GM19397 (cell line): ENCODE data around the gene SOST.
"Not testable (repeated sequence)": the region's sequence is repeated elsewhere in the genome, so short reads cannot be mapped to it uniquely, and the experiment has no call there.

ENCODE experiments used
- ATAC-seq: cut with Tn5 transposase; IDR thresholded peaks from one replicate; pipeline ENCODE4 v1.9.1; 2021; ENCODE audit warnings: mild to moderate bottlenecking, moderate library complexity; ENCODE audit not compliant: unreplicated experiment

SOST gene

DNA sequence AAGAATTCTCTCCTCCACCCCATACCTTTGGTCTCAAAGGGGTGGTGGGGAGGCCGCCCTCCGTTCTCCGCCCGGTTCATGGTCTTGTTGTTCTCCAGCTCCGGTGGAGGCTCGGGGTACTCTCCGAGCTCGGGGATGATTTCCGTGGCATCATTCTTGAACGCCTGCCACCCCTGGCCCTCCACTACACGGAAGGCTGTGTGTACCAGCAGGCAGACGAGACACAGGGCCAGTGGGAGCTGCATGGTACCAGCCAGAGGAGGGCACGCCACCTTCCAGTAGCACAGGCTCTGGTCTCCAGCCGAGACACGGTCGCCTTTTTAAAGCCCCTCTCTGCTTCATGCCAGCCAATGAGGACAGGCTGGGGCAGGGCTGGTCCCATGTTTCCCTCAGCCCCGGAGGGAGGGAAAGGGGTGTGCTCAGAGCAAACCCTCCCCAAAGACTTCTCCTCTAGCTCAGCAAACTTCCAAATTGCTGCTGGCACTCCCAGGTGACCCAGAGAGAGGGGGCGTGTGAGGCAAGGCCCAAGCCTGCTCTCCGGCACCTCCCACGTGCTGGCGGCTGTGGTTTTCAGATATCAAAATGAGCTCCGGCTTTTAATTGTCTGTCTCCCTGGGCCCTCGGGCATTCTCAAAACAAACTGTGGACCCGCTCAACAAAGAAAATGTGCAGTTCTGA lies at the start of gene SOST:
TSS of gene SOST (minus strand) at position 295 of the 678 bp plus-strand sequence. CDS start at position 245, 50 bp downstream.
- ATAC-seq = no peak

DNA sequence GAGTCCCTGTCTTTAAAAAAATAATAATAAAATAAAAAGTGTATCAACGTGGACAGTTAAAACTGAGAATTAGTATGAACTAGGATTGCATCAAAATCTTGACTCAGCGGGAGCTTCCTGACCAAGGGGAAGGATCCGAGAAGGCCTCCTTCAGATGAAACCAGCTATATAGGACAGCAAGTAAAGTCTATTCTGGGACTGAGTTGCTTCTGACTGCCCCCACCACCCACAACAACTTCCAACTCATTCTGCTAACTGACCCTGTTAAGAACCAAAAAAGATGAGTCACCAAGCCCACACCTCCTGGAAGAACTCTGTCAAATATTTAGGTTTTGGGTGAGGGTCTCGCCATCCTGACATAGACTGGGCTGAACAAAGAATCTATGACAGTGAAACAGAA lies 49.5 kb upstream of the SOST start:
- ATAC-seq = no peak

DNA sequence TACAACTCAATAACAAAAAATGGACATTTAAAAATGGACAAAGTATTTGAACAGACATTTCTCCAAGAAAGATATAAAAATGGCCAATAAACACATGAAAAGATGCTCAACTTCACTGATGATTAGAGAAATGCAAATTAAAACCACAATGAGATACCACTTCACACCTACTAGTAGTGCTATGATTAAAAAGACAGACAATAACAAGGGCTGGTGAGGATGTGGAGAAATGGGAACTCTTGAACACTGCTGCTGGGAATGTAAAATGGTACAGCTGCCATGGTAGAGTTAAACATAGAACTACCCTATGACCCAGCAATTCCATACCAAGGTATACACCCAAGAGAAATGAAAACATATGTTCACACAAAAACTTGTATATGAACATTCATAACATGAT lies 46.5 kb upstream of the SOST start:
- ATAC-seq = no peak

DNA sequence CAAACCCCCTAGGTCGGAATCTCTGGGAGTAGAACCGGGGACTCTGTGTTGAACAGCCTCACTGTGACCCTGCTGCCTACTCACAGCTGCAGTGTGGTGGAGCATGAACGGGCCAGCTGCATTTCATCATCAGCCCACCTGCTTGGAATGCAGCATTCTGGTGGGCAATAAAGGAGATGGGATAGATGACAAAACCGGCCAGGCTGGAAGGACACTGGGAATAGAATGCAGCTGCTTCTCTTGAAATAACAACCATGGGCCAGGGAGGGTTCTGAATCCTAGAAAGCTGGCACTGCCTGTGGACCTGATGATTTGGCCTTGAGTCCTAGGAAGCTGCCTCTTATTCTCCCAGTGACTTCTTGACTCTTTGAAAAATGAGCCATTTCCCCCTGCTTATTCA lies 45.2 kb upstream of the SOST start:
- no peak for ATAC-seq

DNA sequence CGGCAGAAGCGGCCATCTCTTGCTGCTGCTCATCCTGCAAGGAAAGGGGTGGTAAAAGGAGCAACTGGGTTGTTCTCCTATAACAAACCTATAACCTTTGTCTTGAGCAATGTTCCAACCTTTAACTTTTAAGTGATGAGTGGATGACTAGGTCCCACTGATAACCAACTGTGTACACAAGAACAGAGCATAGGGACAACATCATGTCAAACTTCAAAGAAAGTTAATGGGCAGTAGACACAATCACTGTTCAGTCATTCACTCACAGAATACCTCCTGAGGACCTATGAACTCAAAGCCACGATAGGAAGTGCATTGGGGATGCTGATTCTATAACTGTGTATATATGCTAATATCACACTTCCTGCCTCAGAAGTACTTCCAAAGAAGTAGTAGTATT lies 43.3 kb upstream of the SOST start:
- no peak for ATAC-seq

- no peak for ATAC-seq
Measured at GRCh38 chr17:43800736-43801135, 42.1 kb upstream of the SOST start.

DNA sequence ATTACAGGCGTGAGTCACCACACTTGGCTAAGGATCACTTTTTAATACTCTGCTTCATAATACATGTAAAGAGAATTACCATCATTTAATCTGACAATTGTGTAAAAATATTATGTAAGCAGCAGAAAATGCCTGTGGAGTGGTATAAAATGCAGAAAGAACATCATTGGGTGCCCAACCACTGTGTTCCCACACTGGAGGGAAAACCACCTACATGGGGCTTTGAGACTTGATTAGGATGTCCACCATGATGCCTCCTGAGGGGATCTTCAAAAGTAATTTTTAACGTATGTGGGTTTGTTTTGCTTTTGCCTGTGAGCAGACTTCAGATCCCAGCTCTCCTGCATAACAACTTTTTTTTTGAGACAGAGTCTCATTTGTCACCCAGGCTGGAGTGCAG lies 40.5 kb upstream of the SOST start:
- ATAC-seq = no peak

DNA sequence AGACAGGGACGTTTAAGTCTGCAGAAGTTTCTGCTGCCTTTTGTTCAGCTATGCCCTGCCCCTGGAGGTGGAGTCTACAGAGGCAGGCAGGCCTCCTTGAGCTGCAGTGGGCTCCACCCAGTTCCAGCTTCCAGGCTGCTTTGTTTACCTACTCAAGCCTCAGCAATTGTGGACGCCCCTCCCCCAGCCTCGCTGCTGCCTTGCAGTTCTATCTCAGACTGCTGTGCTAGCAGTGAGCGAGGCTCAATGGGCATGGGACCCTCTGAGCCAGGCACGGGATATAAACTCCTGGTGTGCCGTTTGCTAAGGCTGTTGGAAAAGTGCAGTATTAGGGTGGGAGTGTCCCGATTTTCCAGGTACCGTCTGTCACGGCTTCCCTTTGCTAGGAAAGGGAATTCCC lies 39.4 kb upstream of the SOST start:
- not testable (repeated sequence) for ATAC-seq

- not testable (repeated sequence) for ATAC-seq
Measured at GRCh38 chr17:43792668-43793067, 34.1 kb upstream of the SOST start.

DNA sequence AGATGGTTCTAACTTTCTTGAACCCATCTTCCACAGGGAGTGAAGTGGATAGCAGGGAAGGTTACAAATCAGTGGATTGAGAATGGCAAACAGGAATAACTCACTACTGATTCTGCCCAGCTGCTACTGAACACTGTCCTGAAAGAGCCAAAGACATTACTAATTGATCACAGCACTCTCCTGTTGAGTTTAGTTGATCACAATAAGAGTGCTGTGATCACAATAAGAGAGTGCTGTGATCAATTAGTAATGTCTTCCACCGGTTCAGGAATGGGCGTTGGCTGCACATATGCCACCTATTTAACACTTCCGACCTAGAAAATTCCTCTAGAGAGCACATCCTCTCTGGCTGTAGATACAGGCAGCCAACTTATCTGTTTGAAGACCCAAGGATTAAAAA lies 33.0 kb upstream of the SOST start:
- ATAC-seq = no peak

- no peak for ATAC-seq
Measured at GRCh38 chr17:43790311-43790940, 31.8 kb upstream of the SOST start.

DNA sequence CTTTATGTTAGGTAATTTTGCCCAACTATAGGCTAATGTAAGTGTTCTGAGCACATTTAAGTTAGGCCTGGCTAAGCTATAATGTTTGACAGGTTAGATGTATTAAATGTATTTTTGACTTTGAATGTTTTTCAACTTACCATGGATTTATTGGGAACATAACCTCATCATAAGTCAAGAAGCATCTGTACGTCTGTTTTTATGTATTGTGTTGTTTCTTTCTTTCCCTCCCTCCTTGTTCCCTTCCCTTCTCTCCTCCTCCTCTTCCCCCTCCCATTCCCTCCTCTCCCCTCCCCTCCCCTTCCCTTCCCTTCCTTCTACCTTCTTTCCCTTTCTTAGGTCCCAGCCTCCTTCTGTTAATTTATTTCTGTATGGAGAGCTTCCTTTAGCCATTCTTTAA lies 30.9 kb upstream of the SOST start:
- no peak for ATAC-seq

- no peak for ATAC-seq
Measured at GRCh38 chr17:43788540-43788939, 29.9 kb upstream of the SOST start.

GRCh38 chr17:43787728-43788127 lies 29.1 kb upstream of the SOST start:
- no peak for ATAC-seq

DNA sequence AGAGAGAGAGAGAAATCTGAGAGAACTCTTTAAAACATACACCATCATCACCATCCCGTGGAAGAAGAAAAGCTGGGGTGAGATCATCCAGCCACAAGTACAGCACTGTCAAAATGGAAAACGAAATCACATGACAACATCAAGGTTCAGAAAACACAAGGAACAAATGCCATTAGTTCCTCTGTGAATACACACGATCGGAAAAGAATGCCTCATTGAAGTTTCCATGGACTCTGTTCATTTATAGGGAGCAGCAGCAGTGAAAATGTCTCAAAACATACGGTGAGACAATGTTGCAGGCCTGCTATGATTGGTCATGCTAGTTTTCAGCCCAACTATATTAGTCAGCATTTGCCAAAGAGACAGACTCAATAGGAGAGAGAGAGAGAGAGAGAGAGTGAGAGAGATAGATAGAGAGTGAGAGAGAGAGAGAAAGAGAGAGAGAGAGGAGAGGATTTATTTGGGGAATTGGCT lies 26.1 kb upstream of the SOST start:
- ATAC-seq = no peak

DNA sequence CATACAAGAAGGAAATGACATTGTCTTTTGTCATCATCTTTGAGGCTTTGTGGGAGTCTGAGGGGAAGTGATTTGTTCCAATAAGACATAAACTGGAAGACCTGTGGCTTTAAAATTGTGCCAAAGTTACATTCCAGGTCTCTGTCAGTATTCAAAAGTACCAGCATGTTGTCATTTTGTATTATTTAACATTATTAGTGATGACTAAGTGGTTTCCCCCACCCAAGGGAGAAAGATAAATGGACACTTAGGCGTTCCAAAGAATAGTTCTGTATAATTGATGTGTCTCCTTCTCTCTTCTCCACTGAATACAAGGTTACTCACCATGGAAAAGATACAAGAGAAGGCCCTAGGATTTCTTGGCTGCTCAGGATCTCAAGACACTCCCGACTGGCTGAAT lies 25.5 kb upstream of the SOST start:
- ATAC-seq = no peak

DNA sequence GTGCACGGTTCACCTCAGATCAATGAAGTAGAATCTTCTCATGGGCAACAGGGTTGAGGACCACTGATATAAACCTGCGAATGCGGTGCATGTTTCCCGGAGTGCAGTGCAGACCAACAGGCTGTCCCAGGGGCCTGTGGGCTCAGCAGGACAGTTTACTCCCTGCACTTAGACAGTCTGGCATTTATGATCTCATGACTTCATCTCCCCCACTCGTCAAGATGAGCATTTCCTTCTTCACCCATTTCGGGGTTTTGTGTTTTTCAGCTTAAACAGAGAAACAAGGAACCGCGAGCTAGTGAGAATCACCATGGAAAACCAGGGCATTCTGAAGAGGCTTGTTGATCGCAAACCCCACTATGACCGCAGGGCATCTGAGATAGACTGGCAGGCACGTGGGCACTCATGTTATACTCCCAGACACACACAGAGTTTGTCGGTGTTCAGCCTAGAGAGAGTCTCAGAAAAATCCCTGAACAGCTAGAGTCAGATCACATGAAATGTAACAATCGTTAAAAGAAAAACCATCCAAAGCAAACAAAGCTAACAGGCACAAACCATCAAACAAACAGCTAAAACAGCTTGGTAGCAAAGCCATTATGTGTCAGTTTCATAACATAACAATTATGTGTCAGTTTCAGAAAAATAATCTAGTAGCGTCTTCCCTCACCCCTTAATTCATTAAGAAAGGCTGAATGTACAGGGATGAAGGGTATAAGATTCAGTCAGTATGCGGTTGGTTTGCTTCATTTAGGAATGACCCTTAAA lies 24.5 kb upstream of the SOST start:
- no peak for ATAC-seq

GRCh38 chr17:43780135-43780534 lies 21.5 kb upstream of the SOST start, which contains the start of gene CFAP97D1:
TSS of gene CFAP97D1 (plus strand) at chr17:43780435. CDS start at chr17:43780463, 28 bp downstream.
- ATAC-seq = no peak

DNA sequence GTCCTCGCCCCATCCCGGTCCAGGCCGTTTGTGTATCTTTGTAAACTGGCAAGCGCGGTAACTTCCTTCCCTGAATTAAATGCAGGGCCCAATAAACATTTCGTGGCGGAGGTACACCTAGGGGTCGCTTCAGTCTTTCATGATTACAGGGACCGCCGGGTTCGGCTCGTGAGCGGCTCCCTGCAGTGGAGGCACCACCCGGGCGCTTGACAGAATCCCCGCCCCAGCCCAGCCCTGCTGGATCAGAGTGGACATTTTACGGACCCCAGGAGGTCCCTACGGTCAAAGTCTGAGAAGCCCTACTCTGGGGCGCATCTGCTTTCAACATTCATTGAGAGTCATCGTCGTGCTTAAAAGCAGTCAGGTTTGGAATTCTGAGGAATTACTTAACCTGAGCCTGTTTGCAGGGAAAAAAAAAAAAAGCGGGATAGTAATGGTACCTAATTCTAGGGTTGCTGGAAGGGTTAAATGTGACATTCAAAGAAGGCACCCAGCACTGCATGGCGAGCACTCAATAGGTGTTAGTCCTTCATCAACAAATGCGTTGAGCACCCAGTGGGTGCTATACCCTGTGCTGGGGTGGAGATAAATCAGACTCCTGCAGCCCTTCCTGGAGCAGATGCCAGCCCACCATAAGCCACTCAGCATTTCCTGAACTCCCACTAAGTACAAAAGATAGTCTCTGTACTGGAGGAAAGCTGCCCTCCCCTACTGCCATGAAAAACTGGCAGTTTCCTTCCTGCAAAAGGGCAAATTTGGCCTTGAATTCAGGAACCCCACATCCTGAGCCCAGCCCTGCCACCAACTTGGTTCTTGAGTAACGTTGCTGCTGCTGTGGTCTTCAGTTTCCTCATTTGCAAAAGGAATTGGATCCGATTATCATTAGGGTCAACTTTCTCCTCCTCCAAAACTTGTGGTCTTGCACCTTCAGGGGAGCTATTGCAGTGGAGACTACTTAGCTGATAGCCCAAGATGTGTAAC lies 20.8 kb upstream of the SOST start:
- ATAC-seq = no peak

DNA sequence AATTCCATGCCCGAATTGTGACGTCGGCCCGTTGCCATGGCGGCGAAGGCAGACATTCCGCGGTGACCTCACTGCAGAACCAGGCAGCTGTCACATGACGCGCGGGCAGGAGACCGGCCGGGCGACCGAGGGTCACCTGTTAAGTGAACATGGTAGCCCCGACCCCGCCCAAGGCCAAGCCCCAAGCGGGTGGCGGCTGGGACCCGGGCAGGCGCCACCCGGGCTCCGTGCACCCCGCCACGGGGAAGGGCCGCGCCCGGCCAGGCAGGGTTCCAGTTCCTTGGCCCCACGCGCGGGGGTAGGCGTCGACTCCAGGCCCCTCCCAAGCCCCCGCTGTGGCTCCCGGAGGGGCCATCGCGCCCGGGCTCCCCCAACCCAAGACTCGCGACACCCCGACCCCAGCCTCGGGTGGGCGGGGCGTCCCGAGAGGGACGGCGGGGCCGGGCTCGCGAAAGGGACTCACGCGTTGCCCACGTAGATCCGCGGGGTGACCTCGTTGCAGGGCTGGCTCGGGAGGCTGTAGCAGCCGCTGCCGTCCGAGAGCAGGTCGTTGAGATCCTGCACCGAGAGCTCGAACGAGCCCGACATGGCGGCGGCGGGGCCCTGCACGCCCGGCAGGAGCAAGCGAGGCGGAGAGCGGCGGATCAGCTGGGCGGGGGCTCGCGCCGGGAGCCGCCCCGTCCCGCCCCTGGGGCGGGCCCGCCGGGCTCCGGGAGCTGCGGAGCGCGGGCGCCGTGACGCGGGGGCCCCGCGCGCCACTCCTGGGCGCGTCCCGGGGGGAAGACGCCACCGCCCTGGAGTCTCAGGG lies 19.9 kb upstream of the SOST start, which contains the start of gene DUSP3:
TSS of gene DUSP3 (minus strand) at position 641 of the 808 bp plus-strand sequence. CDS start at position 588, 53 bp downstream.
- ATAC-seq = peak; percentile 92
